Esophagus squamous epithelium (tissue), 5 donors: Measurements from ENCODE around the gene STK40. TPM values are rescaled to one million over a fixed set of nuclear protein-coding genes. Genes with fewer than 3 reads are reported as not detected.
A peak's percentile ranks its signal among the peaks of the same experiment; 100 is the strongest.

Experiments
- DNase-seq: peaks from one replicate; lab custom pipeline; 2025; lab: John Stamatoyannopoulos, UW
- H3K27ac ChIP-seq, 4 donors: fragments of 200-600 bp; sonication (generic); one replicate each; pipeline ENCODE4 v1.5.1; 2016 to 2019; ENCODE audit warnings: mild to moderate bottlenecking in 1 of 4
- H3K27me3 ChIP-seq, 4 donors: fragments of 200-600 bp; sonication (generic); 1 replicate in 3 of 4; 2 replicates in 1 of 4; pipeline versions ENCODE4 v1.5.1 to v1.6.0; 2017 to 2021; ENCODE audit warnings: antibody characterized with exemption in 1 of 4
- H3K36me3 ChIP-seq, 3 donors: fragments of 200-600 bp; sonication (generic); one replicate each; pipeline ENCODE4 v1.5.1; 2016 to 2019
- H3K4me1 ChIP-seq, 3 donors: fragments of 200-600 bp; sonication (generic); one replicate each; pipeline ENCODE4 v1.5.1; 2017 to 2019
- H3K4me3 ChIP-seq, 4 donors: fragments of 200-600 bp; sonication (generic); 1 replicate in 3 of 4; 2 replicates in 1 of 4; pipeline ENCODE4 v1.5.1; 2016 to 2019; ENCODE audit warnings: mild to moderate bottlenecking in 2 of 4, moderate library complexity in 1 of 4
- H3K9me3 ChIP-seq, 3 donors: fragments of 200-600 bp; sonication (generic); one replicate each; pipeline ENCODE4 v1.5.1; 2016 to 2019
- CTCF ChIP-seq, 6 experiments: fragments of 450-650 bp in 4 of 6; fragments of 200-600 bp in 2 of 6; sonication (generic) in 2 of 6; IDR thresholded peaks; one replicate each; pipeline ENCODE4 v1.5.1; 2016 to 2019; ENCODE audit warnings: antibody characterized with exemption in 6 of 6, mild to moderate bottlenecking in 4 of 6, moderate library complexity in 4 of 6
- POLR2A ChIP-seq, 4 donors: fragments of 450-650 bp; IDR thresholded peaks; one replicate each; pipeline ENCODE4 v1.6.1; 2017; ENCODE audit warnings: antibody characterized with exemption in 4 of 4, mild to moderate bottlenecking in 4 of 4, moderate library complexity in 3 of 4
- WGBS, 2 donors: methylation state at CpG; one replicate each; pipeline ENCODE4 v1.1.5; 2018; 5-methylcytosine and 5-hydroxymethylcytosine counted together
- intact Hi-C: fragments of 100-400 bp; cut with DNase I; formaldehyde crosslinking; loops from one replicate; pipeline ENCODE4 v1.15.0; 2022
- total RNA-seq, 4 donors: library from RNA; depleted of rRNA; stranded (reverse); fragments of >200 nt; gene quantifications; one replicate each; pipeline ENCODE4 v1.1.0, GENCODE V29; 2016
- donor health status: DM: yes; HTN: yes; CAD: no.

The STK40 gene
- total RNA-seq, result 10 to 100 TPM; 34.5 to 59.7 (median 42.3) TPM

GRCh38 chr1:36385410-36386264 lies at the start of gene STK40:
TSS of gene STK40 (minus strand) at chr1:36385924. CDS start at chr1:36361332, 24,592 bp downstream.
- Histone ChIP-seq H3K4me3 (peak within 1 kb of the TSS; percentile 71 to 94 (median 86)), H3K27ac (peak within 1 kb of the TSS; percentile 97 to 100 (median 98)), H3K4me1 (peaks cover 27 to 83% (median 44%) of the 10 kb centered on the region in 3 donors), H3K9me3 (no peaks in the 10 kb centered on the region), H3K36me3 (peaks cover 0 to 23% (median 0%) of the 10 kb centered on the region in 3 donors), H3K27me3 (no peaks in the 10 kb centered on the region)
- intact Hi-C loops, result no loop called here
- 0% methylated on average over 2 to 15 of the region's 82 CpGs for WGBS, 2 donors
- peak; percentile 90 for DNase-seq
- TF ChIP-seq POLR2A (IDR thresholded peaks at IDR 0.05) (peak in 3 of 4 donors; percentile 89 to 95 (median 93)), CTCF (IDR thresholded peaks at IDR 0.05) (no peak)

GRCh38 chr1:36433102-36433501 lies 47.4 kb upstream of the STK40 start:
- Histone ChIP-seq H3K4me3 (no peak overlapping the region), H3K36me3 (peaks cover 0 to 34% (median 0%) of the 10 kb centered on the region in 3 donors), H3K27me3 (no peaks in the 10 kb centered on the region), H3K4me1 (peaks cover 0 to 16% (median 2%) of the 10 kb centered on the region in 3 donors), H3K9me3 (no peaks in the 10 kb centered on the region), H3K27ac (no peak overlapping the region)
- DNase-seq, result no peak
- intact Hi-C loops, result no loop called here
- WGBS, 2 donors, result 35 to 62% methylated on average over 1 of the region's 1 CpG
- TF ChIP-seq POLR2A (IDR thresholded peaks at IDR 0.05) (no peak), CTCF (IDR thresholded peaks at IDR 0.05) (no peak)

DNA sequence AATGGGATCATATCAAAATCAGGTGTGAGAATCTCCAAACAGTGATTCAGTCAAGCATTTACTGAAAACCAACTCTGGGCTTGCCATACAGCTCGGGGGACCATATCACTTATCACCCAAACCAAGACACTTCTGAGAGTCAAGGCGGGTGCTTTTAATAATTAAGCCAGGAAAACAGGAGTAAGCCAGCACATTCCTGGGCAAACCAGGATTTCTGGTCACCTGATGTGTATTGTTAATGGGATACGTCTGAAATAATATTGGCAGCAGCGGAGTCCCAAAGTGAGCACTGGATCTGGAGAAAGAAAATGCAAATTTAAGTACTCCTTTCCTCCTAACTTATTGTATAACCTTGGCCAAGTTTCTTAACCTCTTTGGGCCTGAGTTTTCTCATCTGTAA lies 46.9 kb upstream of the STK40 start:
- Histone ChIP-seq H3K27me3 (no peaks in the 10 kb centered on the region), H3K27ac (no peak overlapping the region), H3K9me3 (no peaks in the 10 kb centered on the region), H3K4me1 (peaks cover 0 to 14% (median 2%) of the 10 kb centered on the region in 3 donors), H3K36me3 (peaks cover 0 to 29% (median 0%) of the 10 kb centered on the region in 3 donors), H3K4me3 (no peak overlapping the region)
- DNase-seq, result no peak
- intact Hi-C loops, result no loop called here
- 64 to 91% methylated on average over 4 of the region's 4 CpGs for WGBS, 2 donors
- TF ChIP-seq CTCF (IDR thresholded peaks at IDR 0.05), result no peak

GRCh38 chr1:36425791-36426190 lies 40.1 kb upstream of the STK40 start:
- H3K9me3 ChIP-seq, result no peaks in the 10 kb centered on the region
- peaks cover 0 to 33% (median 0%) of the 10 kb centered on the region in 3 donors for H3K36me3 ChIP-seq
- no peaks in the 10 kb centered on the region for H3K27me3 ChIP-seq
- intact Hi-C loops, result loop anchor here (10.0 kb wide), 1 partner anchor 331 kb away; no protein-coding TSS in a partner anchor
- no peak for DNase-seq
- no peak overlapping the region for H3K27ac ChIP-seq
- peaks cover 0 to 6% (median 0%) of the 10 kb centered on the region in 3 donors for H3K4me1 ChIP-seq
- no peak overlapping the region for H3K4me3 ChIP-seq
- 23 to 49% methylated on average over 4 of the region's 4 CpGs for WGBS, 2 donors
- TF ChIP-seq CTCF (IDR thresholded peaks at IDR 0.05), result no peak
- no peak for TF ChIP-seq POLR2A (IDR thresholded peaks at IDR 0.05)

- Histone ChIP-seq H3K27ac (no peak overlapping the region), H3K36me3 (peaks cover 0 to 30% (median 0%) of the 10 kb centered on the region in 3 donors), H3K27me3 (no peaks in the 10 kb centered on the region), H3K9me3 (no peaks in the 10 kb centered on the region), H3K4me1 (peaks cover 0 to 18% (median 0%) of the 10 kb centered on the region in 3 donors), H3K4me3 (no peak overlapping the region)
- DNase-seq, result no peak
- 85 to 87% methylated on average over 7 of the region's 7 CpGs for WGBS, 2 donors
- intact Hi-C loops, result loop anchor here (5.0 to 10.0 kb wide), 2 partner anchors 79 to 327 kb away; no protein-coding TSS in a partner anchor
- TF ChIP-seq CTCF (IDR thresholded peaks at IDR 0.05) (no peak), POLR2A (IDR thresholded peaks at IDR 0.05) (no peak)
Observed at GRCh38 chr1:36421649-36422048, 35.9 kb upstream of the STK40 start.
